Neuronal stem cell (in vitro differentiated cells): ENCODE data around the gene SLC7A9.

Experiments used
- DNase-seq: peaks from one replicate; pipeline ENCODE4 v3.0.0-alpha.2; 2013; ENCODE audit warnings: low spot score
- H2AFZ ChIP-seq: one replicate; pipeline ENCODE4 v1.6.1; 2013; ENCODE audit warnings: mild to moderate bottlenecking, low read length, inconsistent platforms
- H2AK5ac ChIP-seq: 2 replicates; pipeline ENCODE4 v1.6.1; 2013; ENCODE audit warnings: low read depth, mild to moderate bottlenecking, inconsistent platforms, low read length, moderate library complexity, mixed read lengths
- H2BK120ac ChIP-seq: 2 replicates; pipeline ENCODE4 v1.6.1; 2013; ENCODE audit warnings: low read depth, mild to moderate bottlenecking, inconsistent platforms, low read length, moderate library complexity, mixed read lengths
- H2BK12ac ChIP-seq: one replicate; pipeline ENCODE4 v1.6.1; 2013; ENCODE audit warnings: low read length, inconsistent platforms
- H2BK15ac ChIP-seq: 2 replicates; pipeline ENCODE4 v1.6.1; 2013; ENCODE audit warnings: mild to moderate bottlenecking, low read length, inconsistent platforms, mixed read lengths
- H2BK5ac ChIP-seq: one replicate; pipeline ENCODE4 v1.6.1; 2013; ENCODE audit warnings: inconsistent platforms, mild to moderate bottlenecking, low read length, moderate library complexity
- H3K14ac ChIP-seq: one replicate; pipeline ENCODE4 v1.6.1; 2013; ENCODE audit warnings: low read length, inconsistent platforms
- H3K18ac ChIP-seq: 2 replicates; pipeline ENCODE4 v1.6.1; 2013; ENCODE audit warnings: low read length, inconsistent platforms
- H3K23ac ChIP-seq: 2 replicates; pipeline ENCODE4 v1.6.1; 2013; ENCODE audit warnings: low read depth, mild to moderate bottlenecking, mixed read lengths, low read length, inconsistent platforms; ENCODE audit not compliant: poor library complexity
- H3K27ac ChIP-seq: replicated peaks from 3 replicates; pipeline ENCODE4 v1.5.1; 2013; ENCODE audit warnings: low read length, inconsistent platforms
- H3K27me3 ChIP-seq, 3 experiments: 2 replicates each; pipeline ENCODE4 v1.6.1; 2013; ENCODE audit warnings: low read length in 3 of 3, mild to moderate bottlenecking in 2 of 3, inconsistent platforms in 1 of 3, low read depth in 1 of 3, mixed read lengths in 1 of 3, moderate library complexity in 1 of 3; ENCODE audit not compliant: control insufficient read depth in 3 of 3, insufficient read depth in 3 of 3
- H3K36me3 ChIP-seq, 2 donors: replicated peaks in 1 of 2; 2 replicates each; pipeline ENCODE4 v1.6.1; 2013; ENCODE audit warnings: low read length in 2 of 2; ENCODE audit not compliant: control insufficient read depth in 2 of 2, insufficient read depth in 2 of 2
- H3K4ac ChIP-seq: 2 replicates; pipeline ENCODE4 v1.6.1; 2013; ENCODE audit warnings: inconsistent platforms, mild to moderate bottlenecking, low read length, moderate library complexity
- H3K4me1 ChIP-seq, 2 donors: 1 replicate in 1 of 2; 2 replicates in 1 of 2; pipeline ENCODE4 v1.6.1; 2013; ENCODE audit warnings: low read length in 2 of 2, low read depth in 1 of 2; ENCODE audit not compliant: control insufficient read depth in 2 of 2, insufficient read depth in 1 of 2
- H3K4me2 ChIP-seq: one replicate; pipeline ENCODE4 v1.6.1; 2013; ENCODE audit warnings: mild to moderate bottlenecking, low read length, inconsistent platforms; ENCODE audit not compliant: insufficient read depth, poor library complexity, severe bottlenecking
- H3K4me3 ChIP-seq, 2 donors: 2 replicates each; pipeline ENCODE4 v1.5.1; 2013; ENCODE audit warnings: low read length in 2 of 2, mild to moderate bottlenecking in 2 of 2, inconsistent platforms in 1 of 2, moderate library complexity in 1 of 2
- H3K79me1 ChIP-seq: one replicate; pipeline ENCODE4 v1.6.1; 2013; ENCODE audit warnings: low read depth, mild to moderate bottlenecking, inconsistent platforms, low read length, moderate library complexity
- H3K9ac ChIP-seq: one replicate; pipeline ENCODE4 v1.6.1; 2013; ENCODE audit warnings: mild to moderate bottlenecking, low read depth, low read length, inconsistent platforms; ENCODE audit not compliant: poor library complexity
- H3K9me3 ChIP-seq, 2 donors: replicated peaks in 1 of 2; 2 replicates each; pipeline versions ENCODE3 to v1.6.1; 2013; ENCODE audit warnings: low read length in 2 of 2, mild to moderate bottlenecking in 2 of 2, inconsistent platforms in 1 of 2, low read depth in 1 of 2, mixed read lengths in 1 of 2, moderate library complexity in 1 of 2; ENCODE audit not compliant: control insufficient read depth in 2 of 2, insufficient read depth in 1 of 2
- H4K8ac ChIP-seq: one replicate; pipeline ENCODE4 v1.6.1; 2013; ENCODE audit warnings: low read depth, mild to moderate bottlenecking, inconsistent platforms, low read length, moderate library complexity
- H4K91ac ChIP-seq: one replicate; pipeline ENCODE4 v1.6.1; 2013; ENCODE audit warnings: low read length, low read depth, mild to moderate bottlenecking, inconsistent platforms; ENCODE audit not compliant: poor library complexity
- WGBS, 2 donors: extraction: QIAGEN DNeasy Blood & Tissue Kit; methylation state at CpG; one replicate each; pipeline ENCODE4 v1.1.7; 2013; ENCODE audit warnings: missing lambda C conversion rate in 2 of 2, mixed read lengths in 1 of 2; ENCODE audit not compliant: insufficient read length in 2 of 2, insufficient replicate concordance in 1 of 2; ENCODE audit errors: extremely low coverage in 2 of 2; 5-methylcytosine and 5-hydroxymethylcytosine counted together

The SLC7A9 gene

DNA sequence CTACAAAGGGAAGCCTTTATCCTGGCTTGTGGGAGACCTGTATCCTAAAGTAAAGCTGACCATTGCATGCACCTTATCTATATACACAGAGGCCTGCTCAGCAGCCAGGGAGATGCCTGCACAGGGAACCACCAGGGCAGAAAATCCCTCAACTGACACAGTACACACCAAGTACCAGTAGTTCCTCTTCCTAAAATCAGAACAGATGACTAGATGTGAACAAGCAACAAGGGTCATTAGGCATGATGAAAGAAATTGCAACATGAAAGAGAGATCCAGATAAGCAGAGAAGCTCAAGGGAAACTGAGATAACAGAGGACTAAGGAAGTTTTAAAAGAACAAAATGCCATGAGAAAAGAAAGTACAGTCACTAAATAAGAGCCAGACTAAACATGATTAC lies 39.7 kb upstream of the SLC7A9 start:
- no peak overlapping the region for H2BK5ac ChIP-seq
- H3K4me2 ChIP-seq, result no peak overlapping the region
- peaks cover 4 to 17% of the 10 kb centered on the region in 2 donors for H3K9me3 ChIP-seq
- H3K18ac ChIP-seq, result no peak overlapping the region
- no peaks in the 10 kb centered on the region for H3K27me3 ChIP-seq
- no peak overlapping the region for H3K4ac ChIP-seq
- H3K27ac ChIP-seq, result no peak overlapping the region
- H4K8ac ChIP-seq, result no peak overlapping the region
- no peak overlapping the region for H2BK15ac ChIP-seq
- H2AFZ ChIP-seq, result no peak overlapping the region
- H4K91ac ChIP-seq, result no peak overlapping the region
- H2BK120ac ChIP-seq, result no peak overlapping the region
- no peaks in the 10 kb centered on the region for H3K4me1 ChIP-seq
- no peak for DNase-seq
- no peak overlapping the region for H2AK5ac ChIP-seq
- H3K79me1 ChIP-seq, result no peaks in the 10 kb centered on the region
- H2BK12ac ChIP-seq, result no peak overlapping the region
- no peak overlapping the region for H3K4me3 ChIP-seq
- H3K23ac ChIP-seq, result no peak overlapping the region
- H3K9ac ChIP-seq, result no peak overlapping the region
- H3K14ac ChIP-seq, result no peak overlapping the region
- peaks cover 11 to 62% of the 10 kb centered on the region in 2 donors for H3K36me3 ChIP-seq

- no peak overlapping the region for H3K9ac ChIP-seq
- peaks cover 4 to 17% of the 10 kb centered on the region in 2 donors for H3K9me3 ChIP-seq
- H3K4me2 ChIP-seq, result no peak overlapping the region
- no peaks in the 10 kb centered on the region for H3K4me1 ChIP-seq
- H2AK5ac ChIP-seq, result no peak overlapping the region
- no peak overlapping the region for H3K27ac ChIP-seq
- no peak for DNase-seq
- H3K36me3 ChIP-seq, result peaks cover 11 to 57% of the 10 kb centered on the region in 2 donors
- no peak overlapping the region for H2BK120ac ChIP-seq
- H3K27me3 ChIP-seq, result no peaks in the 10 kb centered on the region
- no peak overlapping the region for H4K91ac ChIP-seq
- no CpG with 5 or more reads among the region's 7 CpGs for WGBS, 2 donors
- no peak overlapping the region for H2BK5ac ChIP-seq
- no peak overlapping the region for H3K4ac ChIP-seq
- no peak overlapping the region for H3K14ac ChIP-seq
- H2AFZ ChIP-seq, result no peak overlapping the region
- H2BK15ac ChIP-seq, result no peak overlapping the region
- H3K18ac ChIP-seq, result no peak overlapping the region
- H2BK12ac ChIP-seq, result no peak overlapping the region
- H3K23ac ChIP-seq, result no peak overlapping the region
- H3K4me3 ChIP-seq, result no peak overlapping the region
- H3K79me1 ChIP-seq, result no peaks in the 10 kb centered on the region
- H4K8ac ChIP-seq, result no peak overlapping the region
Measured at GRCh38 chr19:32908641-32909190, 39.1 kb upstream of the SLC7A9 start.

- Histone ChIP-seq H3K27ac (no peak overlapping the region), H2BK15ac (no peak overlapping the region), H3K18ac (no peak overlapping the region), H3K23ac (no peak overlapping the region), H3K4ac (no peak overlapping the region), H3K4me1 (no peaks in the 10 kb centered on the region), H3K14ac (no peak overlapping the region), H3K4me3 (no peak overlapping the region), H3K27me3 (no peaks in the 10 kb centered on the region), H4K91ac (no peak overlapping the region), H3K9me3 (peaks cover 6 to 17% of the 10 kb centered on the region in 2 donors), H2BK5ac (no peak overlapping the region), H2AK5ac (no peak overlapping the region), H3K36me3 (peaks cover 12 to 65% of the 10 kb centered on the region in 2 donors), H3K9ac (no peak overlapping the region), H2AFZ (no peak overlapping the region), H3K4me2 (no peak overlapping the region), H2BK120ac (no peak overlapping the region), H4K8ac (no peak overlapping the region), H3K79me1 (no peaks in the 10 kb centered on the region), H2BK12ac (no peak overlapping the region)
- DNase-seq, result no peak
- WGBS, 2 donors, result no CpG with 5 or more reads among the region's 7 CpGs
Measured at GRCh38 chr19:32902448-32902847, 32.9 kb upstream of the SLC7A9 start.

DNA sequence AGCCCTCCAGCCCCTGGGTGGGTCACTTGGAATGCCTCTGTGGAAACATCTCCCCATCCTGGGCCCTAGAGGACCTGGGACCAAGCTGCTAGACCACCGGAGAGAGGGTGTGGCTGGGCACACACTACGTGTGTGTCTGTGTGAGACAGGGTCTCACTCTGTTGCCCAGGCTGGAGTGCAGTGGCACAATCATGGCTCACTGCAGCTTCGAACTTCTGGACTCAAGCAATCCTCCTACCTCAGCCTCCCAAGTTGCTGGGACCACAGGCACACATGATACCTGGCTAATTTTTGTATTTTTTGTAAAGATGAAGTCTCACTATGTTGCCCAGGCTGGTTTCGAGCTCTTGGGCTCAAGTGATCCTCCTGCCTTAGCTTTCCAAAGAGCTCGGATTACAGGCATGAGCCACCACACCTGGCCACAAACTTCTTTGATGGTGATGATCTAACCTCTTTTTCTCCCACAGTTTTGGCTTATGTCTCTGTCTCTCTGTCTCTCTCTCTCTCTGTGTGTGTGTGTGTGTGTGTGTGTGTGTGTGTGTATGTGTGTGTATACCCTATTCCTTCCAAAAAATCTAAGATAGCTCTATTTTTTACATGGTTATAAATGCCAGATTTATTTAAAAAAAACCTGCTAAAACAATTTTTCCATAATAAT lies 32.1 kb upstream of the SLC7A9 start:
- Histone ChIP-seq H2BK120ac (no peak overlapping the region), H4K91ac (no peak overlapping the region), H3K9me3 (peaks cover 6 to 12% of the 10 kb centered on the region in 2 donors), H3K14ac (no peak overlapping the region), H3K79me1 (no peaks in the 10 kb centered on the region), H3K23ac (no peak overlapping the region), H2AK5ac (no peak overlapping the region), H3K4ac (no peak overlapping the region), H3K4me2 (no peak overlapping the region), H3K18ac (no peak overlapping the region), H2BK15ac (no peak overlapping the region), H3K4me1 (no peaks in the 10 kb centered on the region), H3K36me3 (peaks cover 9 to 62% of the 10 kb centered on the region in 2 donors), H4K8ac (no peak overlapping the region), H2AFZ (no peak overlapping the region), H3K27me3 (no peaks in the 10 kb centered on the region), H3K9ac (no peak overlapping the region), H2BK12ac (no peak overlapping the region), H3K4me3 (no peak overlapping the region), H3K27ac (no peak overlapping the region), H2BK5ac (no peak overlapping the region)
- WGBS, 2 donors, result no CpG with 5 or more reads among the region's 5 CpGs
- DNase-seq, result no peak
